Transverse colon (tissue), 3 donors: ENCODE results near the gene FAM151B.

Experiments used
- CTCF ChIP-seq, 5 experiments: fragments of 200-600 bp in 3 of 5; fragments of 450-650 bp in 2 of 5; sonication (generic) in 3 of 5; IDR thresholded peaks; 1 replicate in 2 of 5; 2 replicates in 3 of 5; pipeline ENCODE4 v1.5.1; 2016 to 2017; ENCODE audit warnings: antibody characterized with exemption in 5 of 5, inconsistent platforms in 3 of 5, mild to moderate bottlenecking in 2 of 5, moderate library complexity in 1 of 5
- POLR2A ChIP-seq: fragments of 450-650 bp; IDR thresholded peaks from one replicate; pipeline ENCODE4 v1.6.1; 2016; ENCODE audit warnings: antibody characterized with exemption, mild to moderate bottlenecking, moderate library complexity

GRCh38 chr5:80584770-80585169 lies 96.9 kb downstream of the FAM151B start:
- TF ChIP-seq CTCF (IDR thresholded peaks at IDR 0.05), result no peak
- TF ChIP-seq POLR2A, result no peak
